H4 (cell line): ENCODE measurements around the gene VDR. TPM values are rescaled to one million over a fixed set of nuclear protein-coding genes. Genes with fewer than 3 reads are reported as not detected.

ENCODE experiments used
- DNase-seq: peaks from one replicate; pipeline ENCODE4 v3.0.0-alpha.2; 2015; ENCODE audit warnings: low spot score
- total RNA-seq: library from RNA; depleted of rRNA; stranded (reverse); fragments of >200 nt; shearing (Covaris generic); gene quantifications from 2 replicates; pipeline ENCODE4 v1.2.3, GENCODE V29; 2014

The VDR gene
- total RNA-seq, 1 experiment from 2014 or later, result 7.3 TPM

DNA sequence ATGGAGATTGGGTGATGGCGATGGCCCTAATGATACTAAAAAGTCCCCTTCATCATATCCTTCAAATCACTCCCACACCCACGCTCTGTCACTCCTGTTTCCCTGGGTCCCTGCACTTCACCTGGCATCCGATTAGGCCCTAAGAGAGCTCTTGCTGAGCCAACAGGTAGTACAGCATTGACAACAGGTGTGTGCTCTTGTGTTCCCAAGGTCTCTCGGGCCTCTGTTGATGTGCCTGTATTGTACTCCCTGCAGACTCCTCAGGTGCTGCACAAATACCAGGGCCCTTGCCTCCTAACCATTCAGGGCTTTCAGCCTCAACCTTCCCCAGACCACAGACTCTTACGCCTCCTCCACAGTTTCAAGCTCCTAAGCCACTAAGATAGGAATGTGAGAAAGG is 25.8 kb upstream of the VDR start:
- DNase-seq, result no peak

DNA sequence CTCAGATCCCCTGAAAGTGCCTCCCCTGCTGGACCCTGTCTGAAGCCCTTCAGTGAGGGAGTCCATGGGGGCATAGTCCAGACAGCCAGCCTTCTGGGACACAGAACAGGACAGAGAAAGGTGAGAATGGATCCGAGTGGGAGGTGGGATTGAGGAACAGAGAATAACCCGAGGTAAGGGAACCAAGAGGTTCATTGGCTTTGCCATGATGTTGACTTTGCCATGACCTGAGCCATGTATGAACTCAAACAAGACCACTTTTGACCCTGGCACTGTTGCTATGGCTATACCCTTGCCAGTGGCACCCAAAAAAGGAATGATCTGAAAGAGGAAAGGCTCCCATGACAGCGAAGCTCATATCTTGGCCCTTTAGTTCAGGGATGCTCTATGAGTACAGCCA is 22.6 kb upstream of the VDR start:
- DNase-seq, result no peak

DNA sequence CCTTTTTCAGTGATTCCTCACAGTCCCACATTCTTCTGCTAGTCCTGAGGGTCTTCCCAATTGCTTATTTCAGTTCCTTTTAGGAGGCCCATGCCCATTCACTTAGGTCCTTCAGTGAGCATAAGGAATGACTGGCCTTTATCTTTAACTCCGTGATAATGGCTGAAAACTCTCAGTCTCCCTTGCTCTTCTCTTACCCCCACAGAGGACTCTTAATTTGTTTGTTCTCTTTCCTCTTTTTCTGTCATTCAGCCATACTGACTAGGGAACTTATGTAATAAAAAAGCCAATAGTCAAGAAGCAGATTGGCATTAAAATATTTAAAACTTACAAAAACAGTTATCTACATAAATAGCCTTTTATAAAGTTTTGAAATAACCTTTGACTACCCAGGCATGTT is 17.1 kb upstream of the VDR start:
- no peak for DNase-seq

DNA sequence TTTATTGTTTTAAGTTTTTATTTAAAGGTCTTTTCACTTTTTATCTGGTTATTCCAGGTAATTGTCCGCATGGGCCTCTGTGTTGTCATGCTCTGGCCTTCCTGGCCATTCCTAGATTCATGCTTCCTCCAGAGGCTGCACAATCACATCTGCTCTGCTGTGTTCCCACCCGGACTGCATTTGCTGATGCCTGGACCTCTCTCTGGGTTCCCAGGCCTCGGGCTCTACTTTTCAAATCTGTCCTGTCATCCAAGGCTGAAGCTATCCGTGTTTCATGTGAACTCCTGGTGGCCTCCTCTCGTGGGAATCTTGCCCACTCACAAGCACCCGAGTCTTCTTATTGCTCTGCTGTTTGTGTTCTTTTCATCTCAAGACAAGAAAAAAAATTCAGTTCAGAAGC is 16.1 kb upstream of the VDR start:
- no peak for DNase-seq

DNA sequence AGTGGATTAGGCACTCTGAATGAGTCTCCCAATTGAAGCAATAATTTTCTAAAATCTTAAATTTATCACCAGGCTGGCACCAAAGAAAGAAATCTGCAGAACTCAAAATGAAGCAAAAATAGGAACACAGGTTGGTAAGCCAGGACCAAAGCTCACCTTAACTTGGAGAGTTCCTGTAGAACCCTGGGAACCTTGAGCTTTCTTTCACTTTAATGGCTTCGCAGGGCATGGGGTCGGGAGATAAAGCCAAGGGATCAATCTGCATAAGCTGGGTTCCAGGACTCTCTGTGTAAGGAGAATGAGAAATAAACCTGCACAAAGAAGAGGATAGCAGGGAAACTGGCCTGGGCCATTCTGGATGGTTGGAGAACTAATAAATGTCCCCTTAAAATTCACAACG is 8.3 kb upstream of the VDR start:
- DNase-seq, result no peak

DNA sequence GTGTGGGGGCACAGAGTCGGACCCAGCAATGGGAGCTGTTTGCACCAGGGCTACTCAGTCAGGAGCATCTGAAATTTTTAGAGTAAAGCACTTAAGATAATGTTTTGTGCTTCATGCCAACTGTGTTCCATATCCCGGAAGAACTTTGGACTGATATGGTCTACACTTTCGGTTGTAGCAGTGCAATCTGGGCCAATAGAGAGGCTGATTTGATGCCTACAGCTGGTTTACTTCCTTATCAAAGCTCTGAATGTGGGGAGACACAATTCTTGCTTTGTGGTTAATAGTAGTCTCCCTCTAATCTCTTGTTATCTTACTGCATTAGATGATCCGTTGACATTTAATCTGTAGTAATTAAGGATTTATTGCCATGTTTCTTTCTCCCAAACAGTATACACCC is 7.8 kb upstream of the VDR start:
- DNase-seq, result no peak

DNA sequence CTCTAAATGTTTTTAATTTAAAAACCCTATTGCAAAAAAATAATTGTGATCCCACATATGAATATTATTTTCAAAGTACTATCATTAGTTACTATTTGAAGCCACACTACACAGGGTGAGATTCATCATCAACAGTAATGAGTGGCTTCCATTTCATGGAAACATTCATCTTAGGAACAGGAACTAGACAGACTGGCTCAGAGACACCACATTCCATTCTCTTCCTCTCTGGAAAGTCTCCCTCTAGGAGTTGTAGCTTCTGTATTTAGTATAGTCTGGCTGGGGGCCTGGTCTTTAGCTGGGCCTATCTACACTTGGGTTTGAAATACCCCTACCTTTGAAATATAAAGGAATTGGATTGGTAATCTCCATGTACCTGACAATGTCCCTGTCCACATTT is 6.2 kb upstream of the VDR start:
- DNase-seq, result no peak

DNA sequence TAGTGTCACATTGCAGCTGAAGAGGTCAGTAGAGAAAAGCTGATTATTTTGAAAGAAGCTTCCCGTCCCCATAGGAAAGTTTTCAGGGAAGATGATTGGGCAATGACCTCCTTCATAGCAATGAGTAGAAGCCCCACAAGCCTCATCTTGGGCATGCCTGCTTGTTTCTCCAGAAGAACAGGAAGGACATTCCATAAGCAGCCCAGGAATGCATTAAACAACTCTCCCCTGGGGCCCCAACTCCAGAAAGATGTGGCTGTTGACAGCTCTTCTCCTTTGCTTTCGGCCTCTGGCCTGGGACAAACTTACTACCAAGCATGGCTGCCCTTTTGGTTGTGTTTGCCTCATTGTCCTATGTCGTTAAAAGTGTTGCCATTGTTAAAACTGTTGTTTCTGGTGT is 5.7 kb upstream of the VDR start:
- DNase-seq, result no peak

DNA sequence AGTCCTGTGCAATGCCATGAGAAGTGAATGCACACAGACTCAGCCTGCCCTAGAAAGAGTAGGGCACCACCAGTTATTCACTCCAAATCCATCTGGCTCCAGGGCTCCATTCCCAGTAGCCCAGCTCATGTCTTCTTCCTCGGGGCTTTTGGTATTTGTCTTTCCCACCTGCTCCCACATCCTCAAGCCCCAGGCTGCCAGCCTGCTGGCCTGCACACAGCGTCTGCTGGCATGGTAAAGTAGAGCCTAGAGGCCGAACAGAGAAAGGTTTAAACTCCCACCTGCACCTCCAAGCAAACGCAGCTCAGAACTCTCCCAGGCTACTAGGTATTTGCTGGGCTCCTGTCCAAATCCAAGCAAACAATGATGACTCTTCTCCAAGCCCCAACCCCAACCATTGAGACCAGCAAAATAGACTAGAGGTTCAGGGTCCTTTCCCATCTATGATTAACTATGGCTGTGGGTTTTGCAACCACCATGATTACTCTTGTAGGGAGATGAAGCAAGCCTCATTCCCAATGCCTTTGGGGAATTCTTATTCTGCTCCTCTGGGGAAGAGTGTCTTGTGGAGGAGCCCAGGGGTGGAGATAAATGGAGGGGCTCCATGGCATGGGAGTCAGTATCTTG is 5.2 kb upstream of the VDR start:
- DNase-seq, result no peak

DNA sequence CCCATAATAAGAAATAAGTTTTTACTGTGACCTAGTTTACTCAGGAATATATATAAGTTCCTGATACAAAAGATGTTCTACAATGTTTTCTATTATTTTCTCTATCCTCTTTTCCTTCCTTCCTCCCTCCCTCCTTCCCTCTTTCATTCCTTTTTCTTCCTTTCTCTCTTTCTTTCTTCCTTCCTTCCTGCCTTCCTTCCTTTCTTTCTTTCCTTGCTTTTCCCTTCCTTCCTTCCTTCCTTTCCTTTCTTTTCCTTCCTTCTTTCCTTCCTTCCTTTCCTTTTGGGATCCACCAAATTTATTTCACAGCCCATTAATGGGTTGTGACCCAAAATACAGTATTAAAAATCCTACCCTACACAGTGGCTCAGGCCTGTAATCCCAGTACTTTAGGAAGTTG is 3.9 kb upstream of the VDR start:
- no peak for DNase-seq

DNA sequence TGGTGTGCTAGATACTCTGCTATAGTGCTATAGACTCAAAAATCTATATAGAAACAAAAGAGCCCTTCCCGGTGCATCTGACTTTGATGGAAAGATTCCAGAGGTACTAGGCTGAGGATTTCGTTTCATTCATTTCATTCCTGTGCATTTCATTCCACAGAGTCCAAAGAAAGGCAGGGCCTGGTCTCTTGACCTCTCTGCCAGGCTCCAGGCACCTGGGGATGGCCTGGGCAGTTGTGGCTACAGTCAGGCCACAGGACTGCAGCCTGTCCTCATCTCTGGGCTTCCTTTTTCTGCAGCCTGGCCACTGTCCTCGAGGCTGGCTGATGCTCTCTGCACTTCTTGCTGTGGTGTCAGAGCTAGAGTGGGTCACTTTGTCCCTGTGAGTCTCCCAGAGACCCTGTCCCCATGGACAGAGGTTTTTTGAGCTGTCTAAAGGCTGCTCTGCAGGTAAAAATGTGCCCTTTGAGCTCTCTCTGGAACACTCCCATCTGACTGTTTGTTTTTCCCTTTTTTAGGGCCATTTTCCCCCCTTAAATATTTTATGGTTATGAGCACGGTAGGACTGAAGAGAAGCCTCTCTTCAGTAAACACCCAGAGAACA is 3.2 kb upstream of the VDR start:
- DNase-seq, result no peak

DNA sequence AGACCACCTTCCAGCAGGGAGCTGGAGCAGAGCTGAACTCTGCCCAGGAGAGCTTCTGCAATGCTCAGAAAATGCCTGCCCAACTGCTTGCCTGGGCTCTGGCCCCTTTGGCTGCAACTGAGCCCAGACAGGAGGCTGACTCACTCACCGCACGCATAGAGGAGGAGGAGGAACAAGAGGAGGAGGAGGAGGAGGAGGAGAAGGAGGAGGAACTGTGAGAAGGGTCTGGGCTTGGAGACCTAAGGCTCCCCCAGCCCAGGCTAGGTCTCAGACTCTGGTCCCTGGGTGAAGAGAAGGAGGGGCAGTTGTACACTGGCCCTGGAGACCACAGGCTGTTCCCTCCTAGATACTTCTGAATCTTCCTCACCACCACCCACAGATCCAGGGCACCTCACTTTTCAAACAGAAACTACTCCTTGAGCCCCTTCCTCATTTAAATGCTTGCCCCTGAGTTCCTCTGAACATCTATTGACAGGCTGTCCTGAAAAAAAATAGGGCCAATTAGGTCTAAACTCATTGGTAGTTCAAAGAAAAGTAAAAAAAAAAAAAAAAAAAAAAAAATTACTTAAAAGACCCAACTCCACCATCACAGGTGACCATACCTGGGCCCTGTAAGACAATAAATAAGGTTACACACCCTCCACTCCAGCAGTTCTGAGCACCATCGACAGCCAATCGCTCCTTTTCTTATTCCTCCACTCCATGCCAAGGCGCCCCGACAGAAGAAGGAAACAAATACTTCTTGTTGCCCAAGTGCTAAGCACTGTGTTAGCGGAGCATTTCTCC is 674 bp downstream of the VDR start:
- DNase-seq, result peak; percentile 72

DNA sequence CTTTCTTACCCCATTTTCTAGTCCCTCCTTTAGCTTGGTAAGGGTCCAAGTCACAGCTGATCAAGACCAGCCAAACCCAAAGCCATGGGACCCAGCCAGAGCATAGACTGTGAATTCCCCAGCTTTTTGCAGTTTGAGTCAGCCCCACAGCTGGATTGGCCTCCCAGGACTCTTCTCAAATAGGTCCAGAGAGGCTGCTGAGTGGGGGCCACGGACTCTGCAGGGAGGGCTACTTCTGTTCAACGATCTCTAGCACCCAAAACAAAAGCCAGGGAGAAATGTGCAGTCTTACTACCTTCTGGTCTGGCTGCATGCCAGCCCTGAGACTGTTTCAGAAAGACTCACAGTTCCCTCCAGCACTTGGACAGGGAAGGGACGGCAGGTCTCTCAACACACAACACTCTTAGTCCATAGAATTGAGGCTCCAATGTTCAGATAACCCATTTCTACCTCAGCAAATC is 1.6 kb downstream of the VDR start:
- peak; percentile 35 for DNase-seq

DNA sequence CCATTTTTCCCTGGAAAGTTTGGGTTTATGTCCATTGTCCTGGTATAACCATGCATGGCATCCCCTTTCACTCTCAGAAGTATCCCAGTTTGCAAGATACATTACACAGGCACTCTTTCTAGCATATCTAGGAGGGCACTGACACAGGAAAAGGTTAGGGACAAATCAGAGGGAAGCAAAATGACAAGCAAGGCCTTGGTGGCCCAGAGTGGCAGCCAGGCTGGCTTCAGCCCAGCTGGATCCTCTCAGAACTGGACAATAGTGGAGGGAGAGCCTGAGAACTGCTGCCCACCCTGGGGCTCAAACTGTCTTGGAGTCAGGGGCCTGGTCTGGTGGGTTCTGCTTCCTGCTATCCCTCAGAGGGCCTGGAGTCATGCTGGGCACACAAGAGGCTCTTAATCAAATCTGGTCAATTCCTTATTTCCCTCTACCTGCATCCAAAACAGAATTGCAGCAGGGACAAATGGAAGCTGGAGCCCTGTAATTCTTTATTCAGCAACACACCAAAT is 2.6 kb downstream of the VDR start:
- DNase-seq, result no peak

DNA sequence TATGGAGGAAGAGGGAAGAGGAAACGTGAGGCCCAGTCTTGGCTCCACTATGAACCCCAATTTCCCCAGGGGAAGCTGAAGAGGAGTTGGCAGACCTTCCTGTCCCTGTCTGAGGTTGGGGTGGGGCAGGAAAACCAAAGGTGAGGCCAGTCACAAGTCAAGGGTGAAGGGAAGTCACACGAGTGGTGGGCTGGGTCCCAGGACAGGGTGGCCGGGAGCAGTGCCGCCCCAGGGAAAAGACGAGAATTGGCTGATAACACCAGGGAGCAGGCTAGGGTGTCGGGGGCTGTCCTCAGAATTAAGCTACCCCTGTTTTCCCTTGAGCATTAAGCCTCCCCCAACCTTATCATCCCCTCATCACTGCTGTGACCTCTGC is 3.1 kb downstream of the VDR start:
- DNase-seq, result no peak

DNA sequence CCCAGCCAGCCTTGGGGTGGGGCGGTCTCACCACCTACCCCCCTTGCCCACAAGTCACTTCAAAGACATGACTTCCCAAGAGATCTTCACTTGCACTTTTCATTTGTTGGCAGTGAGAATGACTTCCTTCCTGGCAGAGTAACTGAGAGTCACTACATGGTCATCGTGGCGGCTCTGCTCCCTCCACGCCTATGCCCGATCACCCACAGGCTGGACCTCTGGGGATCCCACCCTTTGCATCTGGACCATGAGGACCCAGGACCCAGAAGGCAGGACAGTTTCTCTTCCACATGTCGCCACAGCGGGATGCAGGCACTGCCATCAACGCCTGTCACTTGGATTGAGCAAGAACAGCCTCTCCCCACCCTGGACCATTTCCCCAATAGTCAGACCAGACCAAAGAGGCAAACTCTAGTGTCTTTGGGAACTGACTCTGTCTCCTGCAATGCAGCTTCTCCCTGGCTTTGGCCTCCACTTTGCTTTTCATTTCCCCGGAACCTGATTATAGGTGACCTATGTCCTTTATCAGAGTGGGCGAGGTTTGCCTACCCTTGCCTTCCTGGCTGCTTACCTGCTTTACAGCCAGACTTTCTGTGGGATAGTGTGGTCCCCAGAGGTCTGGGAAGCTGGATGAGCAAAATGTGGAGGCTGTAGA is 3.6 kb downstream of the VDR start:
- DNase-seq, result no peak

DNA sequence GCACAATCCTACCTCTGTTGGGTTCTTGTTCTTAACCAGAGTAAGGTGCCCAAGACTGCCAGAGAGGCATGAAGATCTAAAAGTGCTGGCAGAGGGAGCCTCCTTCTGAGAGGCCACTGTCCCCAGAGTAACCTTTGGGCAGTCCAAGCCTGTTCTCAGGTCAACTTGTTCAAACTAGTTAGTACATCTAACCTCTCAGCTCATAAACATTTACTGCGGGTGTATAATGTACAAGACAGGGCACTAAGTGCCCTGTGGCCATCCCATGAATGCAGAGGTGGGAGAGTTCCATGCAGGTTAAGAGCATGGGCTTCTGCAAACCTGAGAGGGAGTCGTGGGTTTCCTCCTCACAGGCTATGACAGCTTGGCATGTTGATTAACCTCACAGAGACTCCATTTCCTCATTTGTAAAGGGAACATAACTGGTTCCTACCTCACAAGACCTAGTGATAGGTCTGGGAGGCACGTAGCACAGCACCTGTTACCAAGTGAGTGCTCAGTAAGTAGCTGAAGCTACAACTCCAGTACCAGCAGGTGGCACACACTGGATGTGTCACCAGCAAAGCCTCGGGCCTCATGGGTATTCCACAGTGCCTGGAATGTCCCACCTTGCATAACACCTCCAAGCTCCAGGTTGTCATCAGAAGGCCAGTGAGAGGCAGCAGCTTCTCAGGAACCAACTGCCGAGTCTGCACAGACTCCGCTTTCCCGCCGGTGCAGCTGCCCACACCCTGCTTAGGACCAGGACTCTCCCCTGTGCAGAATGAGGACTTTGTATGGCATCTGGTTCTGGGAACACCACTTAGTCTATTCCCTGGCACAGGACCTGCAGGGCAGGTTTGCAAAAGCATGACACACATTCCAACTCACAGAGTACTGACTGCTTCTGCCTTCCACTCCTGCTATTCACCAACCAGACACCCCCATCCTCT is 4.4 kb downstream of the VDR start:
- no peak for DNase-seq

DNA sequence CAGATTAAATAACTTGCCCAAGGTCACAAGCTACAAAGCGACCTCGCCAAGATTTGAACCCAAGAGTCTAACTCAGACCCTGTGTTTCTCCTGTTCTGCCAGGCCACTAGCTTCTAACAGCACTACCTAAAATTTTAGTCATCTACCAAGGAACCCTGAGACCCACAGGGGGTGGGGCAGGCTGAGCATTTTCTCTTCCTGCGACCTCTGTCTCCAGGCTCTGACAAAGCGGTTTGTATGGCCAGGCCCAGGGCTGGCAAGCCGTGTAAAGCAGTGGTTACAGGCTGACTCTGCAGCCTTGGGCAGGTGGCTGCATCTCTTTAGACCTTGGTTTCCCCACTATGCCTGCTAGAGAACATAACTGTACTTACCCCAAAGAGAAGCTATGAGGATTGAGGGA is 5.3 kb downstream of the VDR start:
- DNase-seq, result no peak

DNA sequence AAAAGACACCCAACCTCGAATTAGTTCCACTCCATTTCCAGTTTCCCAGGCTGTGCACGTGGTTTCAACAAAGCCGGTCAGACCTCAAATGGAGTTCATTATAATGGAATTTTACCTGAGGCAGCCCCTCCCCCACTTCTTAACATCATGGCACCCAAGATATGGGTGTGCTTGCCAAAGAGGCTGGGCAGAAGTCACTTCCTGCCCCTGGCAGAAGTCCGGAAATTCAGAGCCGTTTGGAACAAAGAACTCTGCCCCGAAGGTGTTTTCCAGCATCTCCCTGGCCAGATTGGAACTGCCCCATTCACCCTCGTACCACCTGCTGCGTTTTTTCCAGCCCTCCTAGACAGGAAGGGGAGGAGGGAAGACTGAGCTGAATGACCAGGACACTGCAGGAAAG is 8.2 kb downstream of the VDR start:
- peak; percentile 67 for DNase-seq

DNA sequence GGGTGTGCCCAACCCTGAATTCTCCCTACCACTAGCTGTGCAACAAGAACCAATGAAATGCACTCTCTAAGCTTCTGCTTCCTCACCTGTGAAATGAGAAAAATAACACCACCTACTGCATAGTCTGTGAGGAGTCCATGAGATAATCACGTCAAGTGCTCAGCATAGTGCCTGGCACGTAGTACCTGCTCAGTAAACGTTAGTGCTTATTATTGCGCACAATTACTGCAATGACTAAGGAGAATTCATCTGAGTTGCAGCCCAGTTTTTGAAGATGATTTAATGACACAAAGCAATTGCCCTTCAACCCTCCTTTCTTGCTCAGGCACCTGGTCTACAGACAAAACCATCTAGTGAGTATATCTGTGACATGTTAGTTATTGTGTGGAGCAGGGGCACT is 8.8 kb downstream of the VDR start:
- no peak for DNase-seq

DNA sequence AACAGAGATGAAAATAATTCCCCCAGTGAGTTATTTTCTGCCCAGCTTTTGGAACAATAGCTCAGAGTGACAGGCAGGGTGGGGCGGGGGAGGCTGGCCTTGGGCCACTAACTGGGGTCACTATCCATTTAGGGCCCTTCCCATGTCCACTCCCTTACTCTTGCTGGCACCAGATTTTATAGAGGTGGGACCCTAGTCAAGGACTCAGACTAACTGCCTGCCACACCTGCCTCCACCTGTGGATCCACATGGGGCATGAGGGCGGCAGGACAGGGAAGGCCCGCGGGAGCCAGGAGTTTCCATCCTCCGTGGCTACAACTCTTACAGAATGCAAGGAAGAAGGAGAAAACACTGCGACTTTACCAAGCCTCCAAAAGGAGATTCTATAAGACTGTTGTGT is 10.1 kb downstream of the VDR start:
- DNase-seq, result no peak

DNA sequence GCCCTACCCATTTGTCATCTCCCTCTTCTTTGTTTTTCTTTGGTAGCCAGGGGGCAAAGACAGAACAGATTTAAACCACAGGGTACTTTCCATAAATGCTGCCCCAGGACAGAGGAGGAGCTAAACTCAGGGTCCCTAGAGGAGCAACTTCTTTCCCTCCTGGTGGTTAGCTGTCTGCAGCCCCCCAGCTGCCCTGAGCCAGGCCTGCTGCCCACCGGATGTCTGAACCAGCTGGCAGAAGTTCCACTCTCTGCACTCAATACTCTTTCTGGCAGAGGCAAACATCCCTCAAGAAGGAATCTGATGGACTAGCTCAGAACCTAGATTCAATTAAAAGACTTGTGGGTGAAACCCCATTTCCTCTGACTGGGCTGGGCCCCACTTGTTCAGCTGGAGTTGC is 10.7 kb downstream of the VDR start:
- DNase-seq, result no peak
